AG09319 (cell line): ENCODE results near the gene DCTPP1.
A peak's percentile ranks its signal among the peaks of the same experiment; 100 is the strongest.

Experiments
- DNase-seq: peaks from one replicate; pipeline ENCODE4 v3.0.0-alpha.2; 2010; ENCODE audit warnings: low read depth; ENCODE audit errors: extremely low read depth
- TF ChIP-seq, protein P1 (sequence below): IDR thresholded peaks from 2 replicates; pipeline ENCODE4 v1.5.1; 2011; ENCODE audit warnings: low read depth, mild to moderate bottlenecking, inconsistent platforms, low read length, moderate library complexity

DCTPP1 gene

DNA sequence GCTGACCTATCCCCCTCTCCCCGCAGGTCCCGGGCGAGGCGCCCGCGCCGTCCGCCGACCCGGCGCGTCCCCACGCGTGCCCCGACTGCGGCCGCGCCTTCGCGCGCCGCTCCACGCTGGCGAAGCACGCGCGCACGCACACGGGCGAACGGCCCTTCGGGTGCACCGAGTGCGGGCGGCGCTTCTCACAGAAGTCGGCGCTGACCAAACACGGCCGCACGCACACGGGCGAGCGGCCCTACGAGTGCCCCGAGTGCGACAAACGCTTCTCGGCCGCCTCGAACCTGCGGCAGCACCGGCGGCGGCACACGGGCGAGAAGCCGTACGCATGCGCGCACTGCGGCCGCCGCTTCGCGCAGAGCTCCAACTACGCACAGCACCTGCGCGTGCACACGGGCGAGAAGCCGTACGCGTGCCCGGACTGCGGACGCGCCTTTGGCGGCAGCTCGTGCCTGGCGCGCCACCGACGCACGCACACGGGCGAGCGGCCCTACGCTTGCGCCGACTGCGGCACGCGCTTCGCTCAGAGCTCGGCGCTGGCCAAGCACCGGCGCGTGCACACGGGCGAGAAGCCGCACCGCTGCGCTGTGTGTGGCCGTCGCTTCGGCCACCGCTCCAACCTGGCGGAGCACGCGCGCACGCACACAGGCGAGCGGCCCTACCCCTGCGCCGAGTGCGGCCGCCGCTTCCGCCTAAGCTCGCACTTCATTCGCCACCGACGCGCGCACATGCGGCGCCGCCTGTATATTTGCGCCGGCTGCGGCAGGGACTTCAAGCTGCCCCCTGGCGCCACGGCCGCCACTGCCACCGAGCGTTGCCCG is 12.1 kb downstream of the DCTPP1 start:
- DNase-seq: peak; percentile 69
- TF ChIP-seq, protein P1, sequence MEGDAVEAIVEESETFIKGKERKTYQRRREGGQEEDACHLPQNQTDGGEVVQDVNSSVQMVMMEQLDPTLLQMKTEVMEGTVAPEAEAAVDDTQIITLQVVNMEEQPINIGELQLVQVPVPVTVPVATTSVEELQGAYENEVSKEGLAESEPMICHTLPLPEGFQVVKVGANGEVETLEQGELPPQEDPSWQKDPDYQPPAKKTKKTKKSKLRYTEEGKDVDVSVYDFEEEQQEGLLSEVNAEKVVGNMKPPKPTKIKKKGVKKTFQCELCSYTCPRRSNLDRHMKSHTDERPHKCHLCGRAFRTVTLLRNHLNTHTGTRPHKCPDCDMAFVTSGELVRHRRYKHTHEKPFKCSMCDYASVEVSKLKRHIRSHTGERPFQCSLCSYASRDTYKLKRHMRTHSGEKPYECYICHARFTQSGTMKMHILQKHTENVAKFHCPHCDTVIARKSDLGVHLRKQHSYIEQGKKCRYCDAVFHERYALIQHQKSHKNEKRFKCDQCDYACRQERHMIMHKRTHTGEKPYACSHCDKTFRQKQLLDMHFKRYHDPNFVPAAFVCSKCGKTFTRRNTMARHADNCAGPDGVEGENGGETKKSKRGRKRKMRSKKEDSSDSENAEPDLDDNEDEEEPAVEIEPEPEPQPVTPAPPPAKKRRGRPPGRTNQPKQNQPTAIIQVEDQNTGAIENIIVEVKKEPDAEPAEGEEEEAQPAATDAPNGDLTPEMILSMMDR: no peak; the same call in none of the 2 replicates

DNA sequence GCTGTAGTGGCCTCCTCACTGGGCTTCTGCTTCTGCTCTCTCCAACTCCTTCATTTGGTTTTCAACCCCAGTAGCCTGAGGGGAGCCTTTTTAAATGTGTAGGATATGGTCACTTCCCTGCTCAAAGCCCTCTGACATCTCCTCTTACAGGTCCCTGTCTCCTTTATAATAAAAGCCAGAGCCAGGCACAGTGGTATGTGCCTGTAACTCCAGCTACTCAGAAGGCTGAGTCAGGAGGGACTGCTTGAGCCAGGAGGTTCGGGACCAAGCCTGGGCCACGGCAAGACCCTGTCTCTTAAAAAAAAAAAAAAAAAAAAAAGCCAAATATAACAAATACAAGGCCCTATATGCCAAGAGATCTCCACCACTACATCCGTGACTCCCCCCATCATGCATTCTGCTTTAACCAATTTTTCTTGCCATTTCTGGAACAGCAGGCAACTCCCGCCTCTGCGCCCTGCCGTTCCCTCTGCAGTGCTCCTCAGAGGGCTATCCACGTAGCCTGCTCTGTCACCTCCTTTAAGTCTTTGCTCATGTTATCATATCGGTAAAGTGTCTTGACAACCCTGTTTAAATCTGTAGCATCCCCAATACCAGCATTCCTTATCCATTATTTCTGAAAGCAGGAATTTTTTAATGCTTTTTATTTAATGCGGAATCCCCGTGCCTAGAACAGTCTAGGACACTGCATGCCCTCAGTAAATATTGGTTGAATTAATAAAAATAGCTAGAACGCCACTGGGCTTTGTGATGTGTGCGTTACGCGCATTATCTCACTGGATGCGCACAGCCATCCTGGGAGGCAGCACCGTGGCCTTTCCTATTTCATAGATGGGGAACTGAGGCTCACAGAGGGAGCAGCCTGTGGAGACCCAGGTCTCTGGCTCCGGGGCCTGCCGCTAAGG is 13.0 kb downstream of the DCTPP1 start:
- TF ChIP-seq, protein P1: no peak
- no peak for DNase-seq

DNA sequence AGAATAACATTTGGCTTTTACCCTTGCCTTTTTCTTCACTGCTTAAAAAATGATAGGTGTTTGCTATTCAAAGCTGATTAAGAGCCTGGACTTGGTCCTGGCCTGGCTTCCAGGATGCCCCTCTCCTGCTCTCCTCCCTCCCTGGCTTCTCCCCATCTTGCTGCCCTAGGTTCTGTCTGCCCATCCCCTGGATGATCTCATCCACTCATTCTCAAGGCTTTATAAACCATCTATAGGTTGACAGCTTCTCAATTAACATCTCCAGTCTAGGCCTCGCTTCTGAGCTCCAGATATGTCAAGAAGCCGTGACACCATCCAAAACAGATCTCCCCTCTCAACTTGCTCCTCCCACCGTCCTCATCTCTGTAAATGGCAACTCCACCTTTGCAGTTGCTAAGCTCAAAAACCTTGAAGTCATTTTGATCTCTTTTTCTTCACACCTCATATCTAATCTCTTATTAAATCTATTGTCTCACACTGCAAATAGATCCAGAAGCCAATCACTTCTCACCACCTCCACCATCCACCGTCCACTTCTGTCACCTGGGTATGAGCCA is 13.7 kb downstream of the DCTPP1 start:
- DNase-seq: no peak
- TF ChIP-seq, protein P1: no peak

DNA sequence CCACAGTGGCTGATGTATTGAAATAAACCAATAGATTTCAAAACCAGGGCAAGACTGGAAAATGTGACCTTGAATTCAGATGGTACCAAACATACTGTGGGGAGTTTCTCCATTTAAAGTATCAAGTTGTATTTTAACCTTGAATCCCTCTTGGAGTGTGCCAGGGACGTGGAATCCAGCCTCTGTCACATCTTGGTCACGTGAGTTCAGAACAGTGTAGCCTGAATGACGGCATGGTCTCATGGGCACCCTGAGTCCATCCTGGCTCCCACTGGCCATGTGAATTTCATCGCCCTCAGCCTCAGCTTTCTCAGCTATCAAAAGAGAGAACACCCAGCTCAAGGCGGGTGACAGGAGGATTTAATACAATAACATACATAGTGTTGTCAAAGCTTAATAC is 15.7 kb downstream of the DCTPP1 start:
- DNase-seq: no peak
- TF ChIP-seq, protein P1: no peak

DNA sequence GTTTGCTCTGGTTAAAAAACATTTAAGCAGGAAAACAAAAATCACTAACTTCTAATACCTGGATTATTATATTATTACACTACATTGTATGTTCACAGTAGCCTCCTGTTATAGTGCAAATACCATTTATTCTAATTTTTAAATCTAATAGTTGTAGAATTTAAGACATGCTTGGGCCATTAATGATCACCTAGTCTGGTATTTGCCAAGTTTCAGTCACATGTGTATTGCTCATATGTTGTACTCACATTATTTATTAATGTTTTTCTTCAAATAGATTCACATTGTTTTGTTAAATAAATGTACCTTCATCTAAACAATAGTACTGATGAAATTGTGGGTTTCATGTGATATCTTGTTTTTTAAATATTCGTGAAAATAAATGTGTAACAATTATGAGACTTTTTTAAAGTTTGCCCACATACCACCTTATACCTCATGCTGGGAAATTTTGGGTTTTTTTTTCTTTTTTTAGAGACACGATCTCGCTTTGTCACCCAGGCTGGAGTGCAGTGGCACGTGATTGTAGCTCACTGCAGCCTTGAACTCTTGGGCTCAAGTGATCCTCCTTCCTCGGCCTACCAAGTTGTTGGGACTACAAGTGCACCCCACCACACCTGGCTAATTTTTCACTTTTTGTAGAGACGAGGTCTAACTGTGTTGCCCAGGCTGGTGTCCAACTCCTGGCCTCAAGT is 16.6 kb downstream of the DCTPP1 start:
- no peak for DNase-seq
- TF ChIP-seq, protein P1: no peak

DNA sequence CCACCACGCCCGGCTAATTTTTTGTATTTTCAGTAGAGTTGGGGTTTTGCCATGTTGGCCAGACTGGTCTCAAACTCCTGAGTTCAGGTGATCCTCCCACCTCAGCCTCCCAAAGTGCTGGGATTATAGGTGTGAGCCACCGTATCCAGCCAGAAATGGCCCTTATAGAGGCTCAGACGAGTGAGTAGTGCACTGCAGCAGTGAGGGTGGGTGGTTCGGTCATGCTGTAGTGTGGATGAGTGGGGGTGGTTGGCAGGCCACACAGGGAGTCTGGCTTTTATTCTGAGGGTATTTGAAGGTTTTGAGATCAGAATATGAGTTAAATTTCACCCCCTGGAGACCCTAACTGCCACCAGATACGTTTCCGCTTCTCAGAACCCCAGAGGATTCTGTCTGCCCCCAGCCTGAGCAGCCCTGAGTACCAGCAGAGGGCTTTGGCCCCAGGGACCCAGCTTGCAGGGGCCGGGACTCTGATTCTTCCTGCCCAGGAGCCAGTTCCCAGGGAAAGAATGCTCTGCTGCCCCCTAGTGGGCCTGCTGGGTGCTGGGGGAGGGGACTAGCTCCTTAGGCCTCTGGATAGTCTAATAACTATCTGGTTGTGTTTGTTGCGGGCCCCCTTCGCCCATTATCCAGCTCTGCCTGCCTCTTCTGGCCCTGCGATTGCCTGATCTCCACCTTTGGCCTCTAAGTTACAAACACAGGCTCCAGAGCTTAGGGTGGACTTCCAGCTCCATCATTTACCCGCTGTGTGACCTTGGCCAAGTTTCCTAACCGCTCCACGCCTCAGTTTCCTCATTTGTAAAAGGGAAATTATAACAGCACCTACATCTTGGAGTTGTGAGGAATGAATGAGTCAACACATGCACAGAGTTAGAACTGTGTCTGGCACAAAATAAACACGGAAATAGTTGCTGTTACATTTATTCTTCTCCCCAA is 20.4 kb downstream of the DCTPP1 start:
- peak; percentile 61 for DNase-seq
- TF ChIP-seq, protein P1: peak; percentile 96
